GM18909 (cell line): ENCODE data around the gene ZNF148.

Experiments used
- ATAC-seq: cut with Tn5 transposase; IDR thresholded peaks from one replicate; pipeline ENCODE4 v1.9.1; 2021; ENCODE audit warnings: mild to moderate bottlenecking; ENCODE audit not compliant: unreplicated experiment, poor library complexity

ZNF148 gene

DNA sequence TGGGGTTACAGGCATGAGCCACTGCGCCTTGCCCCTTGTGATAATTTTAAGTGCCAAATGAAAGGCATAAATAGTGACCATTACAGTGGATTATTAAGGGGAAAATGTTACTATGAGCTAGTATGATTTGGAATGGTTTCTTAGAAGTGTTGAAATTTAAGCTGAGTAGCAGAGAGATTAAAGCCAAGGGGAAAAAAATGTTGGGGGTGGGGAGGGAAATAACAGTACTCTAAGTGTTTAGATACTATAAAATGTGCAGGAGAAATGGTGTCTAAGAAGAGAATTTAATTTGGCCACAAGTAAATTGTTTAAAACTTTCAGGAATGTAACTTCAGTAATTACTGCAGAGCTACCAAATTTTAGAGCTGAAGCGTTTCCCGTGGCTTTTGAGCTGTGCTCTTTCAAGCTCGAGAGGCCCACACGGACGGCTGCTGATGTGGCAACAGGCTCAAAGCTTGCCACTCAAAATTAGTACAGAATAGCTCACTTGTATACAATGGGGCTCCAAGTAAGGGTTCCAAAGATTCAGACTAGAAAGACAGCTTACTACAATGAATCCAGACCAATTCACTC is 138.7 kb downstream of the ZNF148 start:
- ATAC-seq = no peak

DNA sequence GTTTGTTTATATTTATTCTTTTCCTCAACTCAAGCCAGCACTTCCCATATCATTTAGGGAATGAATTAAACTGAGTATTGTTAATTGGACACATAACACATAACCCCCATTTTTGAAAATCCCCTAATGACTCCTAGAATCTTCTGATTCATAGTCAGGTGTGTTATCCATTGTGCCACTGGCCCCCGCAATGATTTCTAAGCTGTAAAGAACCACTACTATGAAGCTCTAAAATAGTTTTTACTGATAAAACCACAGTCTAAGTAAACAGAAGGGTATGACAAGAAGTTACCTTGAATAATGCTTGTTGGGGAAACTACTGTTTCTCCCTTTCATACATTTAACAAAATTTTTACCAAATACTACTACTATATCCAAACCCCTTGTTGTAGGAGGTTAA is 140.3 kb downstream of the ZNF148 start:
- ATAC-seq = no peak

DNA sequence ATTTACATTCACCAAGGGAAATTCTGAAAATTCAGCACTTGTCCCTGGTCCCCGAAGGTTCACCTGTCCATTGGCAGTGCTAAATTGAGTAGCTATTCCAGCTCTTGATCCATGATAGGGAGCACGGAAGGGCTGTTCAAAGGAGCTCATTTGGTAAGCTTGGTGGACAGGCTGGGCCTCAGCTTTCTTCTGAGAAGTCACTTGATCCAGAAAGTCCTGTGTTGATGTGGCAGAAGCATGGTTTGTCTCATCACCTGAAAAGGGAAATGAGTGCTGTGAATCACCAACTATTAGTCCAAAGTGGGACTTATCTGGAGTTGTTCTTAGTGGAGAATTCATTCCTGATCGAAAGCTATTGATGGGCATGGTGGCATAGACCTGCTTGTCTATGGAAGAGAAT is 142.7 kb downstream of the ZNF148 start:
- ATAC-seq = no peak

DNA sequence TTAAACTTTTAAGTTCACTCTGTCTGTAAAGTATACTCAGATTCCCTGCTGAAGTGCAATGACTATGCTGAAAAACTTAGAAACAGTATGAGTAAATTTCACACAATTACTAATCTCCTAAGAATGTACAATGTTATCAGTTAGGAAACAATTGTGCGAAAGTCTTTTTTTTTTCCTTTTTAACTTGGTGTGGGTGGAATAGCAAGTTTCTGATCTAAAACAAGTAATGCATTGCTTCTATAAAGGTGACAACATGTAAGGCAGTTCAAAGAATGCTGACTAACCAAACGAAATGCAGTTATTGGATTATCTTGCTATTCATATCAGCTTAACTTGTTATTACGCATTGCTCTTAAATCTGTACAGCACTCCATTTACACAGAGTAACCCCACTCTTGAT is 143.2 kb downstream of the ZNF148 start:
- ATAC-seq = no peak

DNA sequence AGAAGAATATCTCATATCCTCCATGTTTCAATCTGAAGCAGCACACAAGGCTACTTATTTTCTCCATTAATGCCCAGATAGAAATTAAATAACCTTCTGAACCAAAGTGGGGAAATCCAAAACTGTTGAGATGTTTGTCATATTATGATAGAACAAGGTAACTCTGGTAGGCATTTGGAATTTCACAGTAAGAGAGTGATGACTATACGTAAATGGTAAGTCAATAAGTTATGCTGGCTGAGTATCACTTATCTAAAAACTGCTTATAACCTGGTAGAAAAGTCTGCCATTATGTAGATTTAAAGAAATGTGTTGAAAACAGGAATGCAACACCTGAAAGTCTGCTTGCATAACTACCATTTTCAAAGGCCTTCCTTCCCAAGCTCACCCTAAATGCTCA is 145.4 kb downstream of the ZNF148 start:
- ATAC-seq = no peak

DNA sequence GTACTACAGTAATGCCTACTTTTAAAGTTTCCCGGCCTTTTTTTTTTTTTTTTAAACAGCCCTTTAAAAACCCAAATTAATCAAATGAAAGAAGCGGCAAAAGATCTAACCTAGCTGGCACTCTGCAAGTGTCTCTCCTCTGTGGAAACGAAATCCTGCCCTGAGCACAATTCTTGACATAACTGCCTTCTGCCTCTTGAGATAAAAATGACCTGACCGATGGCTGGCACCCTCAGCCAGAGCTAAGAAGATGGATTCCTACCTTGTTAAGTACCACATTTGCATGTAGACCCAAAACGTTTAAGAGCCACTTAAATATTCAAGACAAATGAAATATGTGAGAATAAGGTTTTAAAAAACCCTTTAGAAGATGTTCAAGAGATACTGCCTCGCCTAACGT is 146.0 kb downstream of the ZNF148 start:
- no peak for ATAC-seq

DNA sequence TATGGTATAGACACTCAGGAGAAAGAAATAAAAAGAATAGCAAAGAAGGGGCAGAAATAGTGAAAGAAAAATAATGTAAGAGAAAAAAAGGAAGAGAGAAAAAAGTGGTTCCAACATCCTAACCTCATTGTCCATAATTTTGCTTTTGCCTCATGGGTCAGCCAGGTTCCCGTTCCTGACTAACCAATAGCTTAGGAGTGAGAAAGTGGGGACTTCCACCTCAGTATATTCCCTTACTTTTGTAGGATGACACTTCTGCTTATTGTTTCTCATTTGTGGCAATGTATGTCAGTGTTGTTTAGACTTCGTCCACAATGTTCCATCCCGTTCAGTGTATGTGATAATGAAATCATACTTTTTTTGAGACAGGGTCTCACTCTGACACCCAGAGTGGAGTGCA is 153.3 kb downstream of the ZNF148 start:
- ATAC-seq = no peak

DNA sequence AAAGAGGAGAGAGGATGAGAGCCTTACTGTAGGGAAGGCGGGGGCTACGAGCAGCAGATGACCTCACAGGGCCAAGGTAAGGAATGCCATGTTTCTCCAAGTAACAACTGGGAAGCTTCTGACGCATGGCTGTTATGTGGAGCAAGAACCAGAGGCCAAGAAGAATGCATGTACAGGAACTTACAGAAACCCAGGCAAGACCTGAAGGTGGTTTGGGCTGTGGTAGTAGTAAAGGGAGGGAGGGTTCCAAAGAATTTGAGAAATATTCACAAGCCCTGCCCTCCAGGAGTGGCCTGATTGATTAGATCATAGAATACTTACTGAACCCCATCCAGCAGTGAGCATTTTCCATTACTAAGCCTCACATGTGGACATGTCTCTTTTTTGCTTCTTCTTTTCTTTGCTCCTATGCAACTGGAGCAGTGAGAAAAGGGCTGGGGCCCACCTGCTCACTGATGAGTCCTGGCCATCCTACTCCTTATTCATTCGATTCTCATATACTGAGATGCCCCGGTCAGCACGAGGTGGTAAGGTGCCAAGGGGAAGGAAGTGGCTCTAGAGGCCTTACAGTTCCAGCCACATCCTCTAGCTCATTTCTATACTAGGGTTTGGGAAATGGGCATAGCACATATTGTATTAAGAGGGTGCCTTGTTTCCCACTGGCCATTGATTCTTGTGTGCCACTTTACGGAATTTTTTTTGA is 154.2 kb downstream of the ZNF148 start:
- ATAC-seq = no peak

DNA sequence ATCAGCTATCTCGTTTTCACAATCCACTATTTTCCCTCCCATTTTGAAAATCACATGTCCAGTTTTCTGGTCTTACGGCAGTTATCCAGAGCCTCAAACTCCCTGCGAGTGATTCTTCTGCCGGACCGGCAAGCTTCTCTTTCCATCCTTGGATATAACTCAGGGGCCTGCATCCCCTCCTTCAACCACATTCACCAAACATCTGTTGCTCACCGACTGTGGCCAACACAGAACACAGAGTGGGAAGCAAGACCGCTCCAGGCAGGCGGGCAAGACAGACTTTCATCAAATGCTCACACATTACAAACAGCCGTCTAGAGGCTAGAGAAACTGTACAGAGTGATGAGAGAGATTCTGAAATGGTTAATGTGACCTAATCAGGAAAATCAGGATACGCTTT is 154.9 kb downstream of the ZNF148 start:
- no peak for ATAC-seq

DNA sequence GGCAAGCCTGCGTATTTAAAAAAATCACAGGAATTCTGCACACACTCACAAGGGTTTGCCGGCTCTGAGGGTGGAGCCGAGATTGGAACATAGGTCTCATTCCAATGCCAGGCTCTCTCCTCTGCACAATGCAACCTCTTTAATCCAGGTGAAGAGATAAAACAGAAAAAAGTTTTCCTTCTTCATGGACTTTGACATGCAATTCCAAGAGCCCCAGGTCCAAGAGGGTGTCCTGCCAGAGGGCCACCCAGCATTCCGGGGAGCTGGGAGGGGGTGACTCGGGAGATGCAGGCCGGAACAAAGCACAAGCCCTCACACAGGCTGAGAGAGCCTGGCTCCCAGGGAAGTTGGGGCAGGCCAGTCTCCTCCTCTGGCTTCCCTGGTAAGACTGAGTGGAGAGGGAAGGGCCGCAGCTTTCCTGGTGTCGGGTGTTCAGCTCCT is 155.8 kb downstream of the ZNF148 start:
- no peak for ATAC-seq

DNA sequence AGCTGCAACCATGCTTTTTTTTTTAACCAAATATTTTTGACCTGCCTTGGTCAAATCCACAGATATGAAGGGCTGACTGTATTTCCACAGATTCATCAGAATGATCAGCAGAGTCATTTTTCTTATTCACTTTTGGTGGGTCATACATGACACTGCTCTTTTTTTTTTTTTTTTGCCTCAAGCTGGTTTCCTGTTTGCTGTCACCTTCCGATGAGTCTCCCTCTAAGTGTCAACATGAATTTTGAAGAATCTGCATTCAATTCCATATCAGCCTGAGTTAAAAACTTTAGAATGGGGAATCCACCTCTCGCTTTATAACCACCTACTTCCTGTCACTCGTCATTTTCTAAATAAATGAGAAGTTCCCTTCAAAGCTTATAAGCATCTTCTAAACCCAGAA is 160.4 kb downstream of the ZNF148 start:
- ATAC-seq = no peak

DNA sequence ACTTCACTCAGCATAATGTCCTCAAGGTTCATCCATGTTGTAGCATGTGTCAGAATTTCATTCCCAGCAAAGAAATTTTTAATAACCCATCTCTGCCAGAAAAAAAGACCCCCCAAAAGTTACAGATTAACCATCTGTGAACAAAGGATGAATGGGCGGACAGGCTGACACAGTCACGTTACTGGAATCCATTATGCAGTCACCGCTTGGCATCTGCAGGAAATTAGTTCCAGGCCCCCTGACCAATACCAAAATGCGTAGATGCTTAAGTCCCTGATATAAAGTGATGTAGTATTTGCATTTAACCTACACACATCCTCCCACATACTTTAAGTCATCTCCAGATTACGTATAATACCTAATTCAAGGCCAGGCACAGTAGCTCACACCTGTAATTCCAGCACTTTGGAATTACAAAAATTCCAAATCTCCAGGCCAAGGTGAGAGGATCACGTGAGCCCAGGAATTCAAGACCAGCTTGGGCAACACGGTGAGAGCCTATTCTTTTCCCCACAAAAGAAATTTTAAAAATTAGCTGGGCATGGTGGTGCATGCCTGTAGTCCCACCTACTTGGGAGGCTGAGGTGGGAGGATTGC is 161.1 kb downstream of the ZNF148 start:
- ATAC-seq = no peak

DNA sequence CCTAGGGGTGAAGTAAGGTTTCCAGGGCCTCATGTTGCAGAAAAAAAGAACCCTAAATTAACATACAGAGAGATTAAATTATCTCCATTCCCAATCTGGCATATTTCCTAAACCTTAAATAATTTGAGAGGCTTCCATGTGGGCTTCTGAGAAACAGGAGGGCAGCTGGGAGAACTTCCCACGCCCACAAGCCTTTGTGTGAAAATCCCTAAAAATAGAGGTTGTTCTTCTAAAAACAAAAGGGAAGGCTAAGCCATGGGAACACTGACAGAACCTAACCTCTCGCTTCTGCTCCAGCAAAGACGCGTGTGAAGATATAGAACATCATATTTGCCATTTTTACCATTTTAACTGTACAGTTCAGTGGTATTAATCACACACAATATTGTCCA is 161.8 kb downstream of the ZNF148 start:
- ATAC-seq = no peak

DNA sequence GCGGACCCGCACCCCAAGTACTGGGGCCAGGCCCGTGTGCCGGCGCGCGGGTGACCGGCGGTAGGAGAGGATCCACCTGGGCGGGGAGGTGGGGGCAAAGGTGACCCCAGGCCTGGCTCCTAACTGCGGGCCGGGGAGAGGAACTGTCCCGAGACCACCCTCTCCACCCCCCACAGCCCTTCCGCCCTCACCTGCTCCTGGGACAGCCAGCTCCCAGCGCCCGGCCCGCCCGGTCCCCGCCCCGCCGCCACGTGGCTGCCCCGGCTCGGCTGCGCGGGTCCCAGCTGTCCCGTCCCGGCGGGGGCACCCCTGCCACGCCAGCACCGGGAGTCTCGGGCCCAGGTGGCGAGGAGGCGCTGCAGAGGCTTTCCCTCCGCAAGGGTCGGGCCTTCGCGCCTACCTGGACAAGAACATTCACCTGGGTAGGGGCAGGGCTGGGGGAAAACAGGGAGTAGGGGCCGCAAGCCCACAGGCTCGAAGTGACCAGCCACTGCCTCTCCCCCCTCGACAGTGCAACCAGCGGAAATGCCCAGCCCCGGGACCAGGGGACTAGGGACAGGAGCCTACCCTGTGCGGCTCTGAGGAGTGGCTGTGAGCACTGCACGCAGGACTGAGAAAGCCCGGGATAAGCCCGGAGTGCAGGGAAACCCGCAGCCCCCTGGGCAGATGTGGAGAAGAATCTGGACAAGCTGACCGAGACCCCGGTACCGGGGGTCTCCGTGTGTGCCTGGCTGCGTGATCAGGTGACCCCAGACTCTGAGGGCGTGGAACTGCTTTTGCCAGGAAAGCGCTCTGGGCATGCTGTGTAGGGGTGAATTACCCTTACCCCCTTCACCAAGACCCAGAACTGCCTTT is 162.4 kb downstream of the ZNF148 start, which contains the start of gene SLC12A8:
Gene SLC12A8 (minus strand): TSS at position 240 of the 855 bp plus-strand sequence. CDS start 1,399 bp downstream, outside the sequence.
- ATAC-seq = no peak

DNA sequence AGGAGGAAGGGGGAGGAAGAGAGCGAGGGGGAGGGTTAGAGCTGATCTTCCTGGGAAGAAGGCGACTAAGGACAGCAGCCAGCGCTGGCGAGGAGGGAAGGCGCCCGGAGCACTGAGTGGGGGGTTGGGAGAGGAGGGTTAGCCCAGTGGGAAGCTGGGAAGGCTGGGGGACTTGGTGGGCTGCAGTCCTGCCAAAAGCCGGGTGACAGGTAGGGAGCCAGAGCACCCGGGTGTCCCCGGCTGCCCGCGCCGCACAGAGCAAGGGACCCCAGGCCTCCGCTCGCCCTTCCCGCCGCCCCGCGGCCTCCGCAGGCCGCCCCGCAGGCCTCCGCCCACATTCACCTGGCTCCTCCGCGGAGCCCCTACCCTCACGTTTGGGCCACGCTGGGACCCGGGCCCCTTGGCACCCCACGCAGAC is 163.0 kb downstream of the ZNF148 start:
- ATAC-seq = no peak

DNA sequence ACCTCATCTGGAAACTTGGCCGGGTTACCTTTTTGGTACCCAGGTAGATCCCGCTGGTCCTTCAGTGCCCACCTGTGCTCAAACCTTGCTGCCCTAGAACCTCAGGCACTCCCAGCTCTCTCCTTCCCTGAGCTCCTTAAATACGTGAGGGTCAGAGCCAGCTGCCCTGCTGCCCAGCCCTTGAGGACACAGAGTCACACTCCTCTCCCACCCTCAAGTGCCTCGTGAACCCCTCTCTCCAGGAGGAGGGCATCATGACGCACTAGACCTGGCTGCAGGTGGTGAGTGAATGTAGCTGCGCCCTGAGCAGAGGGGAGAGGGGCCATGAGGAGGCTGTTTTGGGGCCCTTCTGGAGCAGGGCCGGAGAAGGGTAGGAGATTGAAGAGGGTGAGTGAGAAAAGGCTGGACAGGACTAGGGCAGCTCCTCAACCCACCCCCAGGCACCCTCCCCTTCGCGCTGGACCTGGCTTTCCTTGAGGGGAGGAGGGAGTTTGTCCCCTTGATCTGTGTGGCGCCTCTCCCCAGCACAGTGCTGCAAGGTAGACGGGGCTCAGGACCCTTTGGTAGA is 163.5 kb downstream of the ZNF148 start:
- ATAC-seq = no peak

DNA sequence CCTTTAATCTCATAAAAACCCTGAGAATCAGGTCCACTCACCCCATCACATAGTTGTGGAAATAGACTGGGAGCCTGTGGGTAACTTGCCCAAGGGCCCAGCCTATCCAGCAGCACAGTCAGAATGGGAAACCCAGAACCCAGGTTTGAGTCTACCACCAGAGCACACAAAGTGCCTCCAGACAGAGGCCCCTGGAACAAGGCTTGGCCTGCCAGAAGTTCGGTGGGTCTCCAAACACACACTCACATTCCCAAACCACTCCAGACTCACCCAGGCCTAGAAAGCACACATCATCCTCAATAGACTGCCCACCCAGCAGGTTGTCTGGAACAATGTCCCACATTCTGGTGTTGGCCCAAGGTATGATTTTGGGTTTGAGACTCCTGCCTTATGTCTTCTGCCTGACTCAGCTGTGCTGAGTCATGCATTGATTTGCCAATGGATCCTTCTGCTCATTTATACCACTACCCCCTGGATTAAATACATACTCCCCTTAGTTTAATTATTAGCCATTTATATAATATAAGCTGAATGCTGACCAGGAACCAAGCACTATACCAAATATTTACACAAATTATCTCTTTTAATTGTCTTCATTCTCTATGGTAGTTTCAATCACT is 167.1 kb downstream of the ZNF148 start:
- no peak for ATAC-seq

DNA sequence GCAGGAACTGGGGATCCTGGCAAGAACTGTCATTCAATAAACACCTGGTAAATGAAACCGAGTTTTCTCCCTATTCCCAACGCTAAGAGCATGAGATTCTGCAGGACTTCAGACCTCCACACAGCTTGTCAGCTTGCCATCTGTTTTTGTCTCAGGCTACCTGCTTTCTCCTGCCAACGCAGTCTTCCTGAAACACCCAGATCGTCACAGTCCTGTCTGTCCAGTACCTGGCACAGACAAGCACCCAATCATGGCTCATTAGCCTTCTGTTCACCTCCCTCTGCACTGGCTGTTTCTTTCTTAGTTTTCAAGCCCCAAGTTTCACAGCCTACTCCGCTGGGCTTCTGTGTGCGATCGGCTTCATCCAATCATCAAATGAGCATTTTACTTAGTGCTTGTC is 167.6 kb downstream of the ZNF148 start:
- ATAC-seq = no peak

DNA sequence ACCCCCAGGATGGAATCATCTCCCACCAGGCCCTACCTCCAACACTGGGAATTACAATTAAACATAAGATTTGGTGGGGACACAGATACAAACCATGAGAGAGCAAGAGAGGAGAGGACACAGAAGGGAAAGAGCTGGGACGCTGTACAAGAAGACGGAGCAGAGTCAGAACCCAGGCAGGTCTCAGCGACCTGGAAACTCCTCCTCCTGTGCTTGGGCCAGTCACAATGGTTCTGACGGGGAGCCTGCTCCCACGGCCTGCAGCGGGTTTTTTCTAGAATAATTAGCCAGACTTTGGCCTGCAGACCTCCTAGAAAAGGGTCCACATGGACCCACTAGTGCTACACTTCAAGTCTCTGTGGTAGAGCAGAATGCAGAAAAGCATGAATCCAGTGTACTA is 168.2 kb downstream of the ZNF148 start:
- ATAC-seq = no peak

DNA sequence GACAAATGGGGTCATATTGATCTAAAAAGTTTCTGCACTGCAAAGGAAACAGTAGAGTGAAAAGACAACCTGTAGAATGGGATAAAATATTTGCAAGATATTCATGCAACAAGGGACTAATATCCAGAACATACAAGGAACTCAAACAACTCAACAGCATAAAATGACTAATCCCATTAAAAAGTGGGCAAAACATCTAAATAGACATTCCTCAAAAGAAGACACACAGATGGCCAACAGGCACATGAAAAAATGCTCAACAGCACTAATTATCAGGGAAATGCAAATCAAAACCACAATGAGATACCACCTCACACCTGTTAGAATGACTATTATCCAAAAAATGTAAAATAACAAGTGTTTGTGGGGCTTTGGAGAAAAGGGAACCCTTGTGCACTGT is 171.4 kb downstream of the ZNF148 start:
- ATAC-seq = no peak
